Esophagus muscularis mucosa (tissue), 3 donors: Measurements from ENCODE around the gene SCYL3.

Experiments used
- CTCF ChIP-seq, 3 experiments: fragments of 200-600 bp in 2 of 3; fragments of 450-650 bp in 1 of 3; sonication (generic) in 2 of 3; IDR thresholded peaks; one replicate each; pipeline ENCODE4 v1.5.1; 2017 to 2019; ENCODE audit warnings: antibody characterized with exemption in 3 of 3, mild to moderate bottlenecking in 2 of 3, moderate library complexity in 1 of 3
- POLR2A ChIP-seq: fragments of 450-650 bp; IDR thresholded peaks from one replicate; pipeline ENCODE4 v1.6.1; 2017; ENCODE audit warnings: antibody characterized with exemption, moderate library complexity, mild to moderate bottlenecking, low read depth

GRCh38 chr1:169891539-169891885, 2.2 kb downstream of the SCYL3 start:
- TF ChIP-seq POLR2A: no peak
- TF ChIP-seq CTCF (IDR thresholded peaks at IDR 0.05): no peak
